IPS DF 6.9 (cell line): Measurements from ENCODE around the gene ADI1.
"Not testable (repeated sequence)": the region's sequence is repeated elsewhere in the genome, so short reads cannot be mapped to it uniquely, and the experiment has no call there.

ENCODE experiments used
- DNase-seq: peaks from one replicate; pipeline ENCODE4 v3.0.0-alpha.2; 2013; ENCODE audit warnings: low read depth, low spot score
- H3K27ac ChIP-seq: one replicate; pipeline ENCODE4 v1.5.1; 2013; ENCODE audit warnings: low read length, control low read depth
- H3K27me3 ChIP-seq: 2 replicates; pipeline ENCODE4 v1.6.1; 2013; ENCODE audit warnings: mild to moderate bottlenecking, low read length; ENCODE audit not compliant: control insufficient read depth, insufficient read depth
- H3K36me3 ChIP-seq: 2 replicates; pipeline ENCODE4 v1.6.1; 2013; ENCODE audit warnings: low read length; ENCODE audit not compliant: control insufficient read depth, insufficient read depth
- H3K4me1 ChIP-seq: 2 replicates; pipeline ENCODE4 v1.6.1; 2013; ENCODE audit warnings: low read length; ENCODE audit not compliant: control insufficient read depth, insufficient read depth
- H3K4me3 ChIP-seq: 2 replicates; pipeline ENCODE4 v1.5.1; 2013; ENCODE audit warnings: mild to moderate bottlenecking, low read length
- H3K9me3 ChIP-seq: 2 replicates; pipeline ENCODE4 v1.6.1; 2013; ENCODE audit warnings: low read length, inconsistent platforms; ENCODE audit not compliant: control insufficient read depth, insufficient read depth
- WGBS: extraction: QIAGEN DNeasy Blood & Tissue Kit; methylation state at CpG from one replicate; pipeline ENCODE4 v1.1.7; 2013; ENCODE audit warnings: mixed read lengths, missing lambda C conversion rate; ENCODE audit not compliant: insufficient read length, insufficient coverage; 5-methylcytosine and 5-hydroxymethylcytosine counted together

The ADI1 gene

DNA sequence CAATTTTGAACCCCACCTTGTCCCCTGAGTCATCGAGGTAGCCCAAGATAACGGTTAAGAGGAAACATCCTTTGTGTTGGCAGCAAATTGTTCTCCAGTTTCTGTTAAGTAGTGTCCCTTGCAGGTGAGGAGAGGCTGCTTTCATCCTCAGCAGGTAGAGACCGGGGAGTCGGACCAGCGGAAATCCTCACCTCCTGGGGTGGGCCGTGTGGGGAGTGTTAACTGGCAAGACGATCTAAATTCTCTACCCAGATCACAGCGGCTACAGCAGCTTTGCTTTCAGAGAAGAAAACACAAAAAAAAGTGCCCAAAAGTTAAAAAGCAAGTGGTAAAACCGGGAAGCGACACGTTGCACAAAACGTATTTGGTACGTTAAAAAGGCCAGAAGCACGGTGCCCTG lies 63.2 kb downstream of the ADI1 start:
- no peak overlapping the region for H3K27ac ChIP-seq
- peaks cover 6% of the 10 kb centered on the region; the same call in 1 of the 2 replicates for H3K36me3 ChIP-seq
- DNase-seq: no peak
- no peaks in the 10 kb centered on the region for H3K27me3 ChIP-seq
- H3K4me1 ChIP-seq: no peaks in the 10 kb centered on the region
- no CpG with 5 or more reads among the region's 14 CpGs for WGBS
- H3K9me3 ChIP-seq: no peaks in the 10 kb centered on the region
- H3K4me3 ChIP-seq: no peak overlapping the region

DNA sequence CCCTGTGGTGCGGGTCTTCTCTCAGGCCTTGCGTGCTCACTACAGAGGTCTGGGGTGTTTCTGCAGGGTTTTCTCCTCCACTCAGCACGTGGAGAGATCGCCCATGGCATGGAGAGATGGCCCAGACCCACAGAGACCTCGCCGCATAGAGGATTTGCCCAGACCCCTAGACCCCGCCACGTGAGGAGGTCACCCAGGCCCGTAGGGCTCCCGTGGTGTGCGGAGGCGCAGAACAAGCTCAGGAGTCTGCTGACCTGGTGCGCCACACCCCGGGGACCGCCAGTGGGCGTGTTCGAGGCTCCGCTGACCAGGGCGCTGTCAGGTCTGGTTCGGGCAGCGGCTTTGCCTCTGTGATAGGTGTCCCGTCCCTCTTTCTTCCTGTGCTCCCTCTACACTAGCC lies 64.5 kb downstream of the ADI1 start:
- Histone ChIP-seq H3K4me3 (no peak overlapping the region), H3K4me1 (no peaks in the 10 kb centered on the region)
- WGBS: no CpG with 5 or more reads among the region's 22 CpGs

DNA sequence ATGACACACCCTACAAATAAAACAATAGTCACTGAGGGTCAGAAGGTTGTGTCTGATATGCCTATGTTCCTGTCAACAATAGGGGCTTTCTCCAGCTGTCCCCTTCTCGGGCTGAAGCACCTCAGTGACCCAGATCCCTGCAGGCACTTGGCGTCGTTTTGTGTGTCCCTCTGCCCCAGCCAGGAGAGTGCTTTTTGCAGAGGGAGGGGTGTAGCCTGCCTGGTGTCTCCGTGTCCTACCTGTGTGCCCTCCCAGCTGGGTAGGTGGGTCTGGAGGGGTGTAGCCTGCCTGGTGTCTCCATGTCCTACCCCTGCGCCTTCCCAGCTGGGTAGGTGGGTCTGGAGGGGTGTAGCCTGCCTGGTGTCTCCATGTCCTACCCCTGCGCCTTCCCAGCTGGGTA lies 65.3 kb downstream of the ADI1 start:
- no CpG with 5 or more reads among the region's 6 CpGs for WGBS
- H3K36me3 ChIP-seq: not testable (repeated sequence)

More for the DNA sequence above, 64.5 kb downstream of the ADI1 start:
- Histone ChIP-seq H3K27ac (no peak overlapping the region), H3K27me3 (no peaks in the 10 kb centered on the region), H3K9me3 (no peaks in the 10 kb centered on the region), H3K36me3 (peaks cover 6% of the 10 kb centered on the region; the same call in 1 of the 2 replicates)
- no peak for DNase-seq

DNA sequence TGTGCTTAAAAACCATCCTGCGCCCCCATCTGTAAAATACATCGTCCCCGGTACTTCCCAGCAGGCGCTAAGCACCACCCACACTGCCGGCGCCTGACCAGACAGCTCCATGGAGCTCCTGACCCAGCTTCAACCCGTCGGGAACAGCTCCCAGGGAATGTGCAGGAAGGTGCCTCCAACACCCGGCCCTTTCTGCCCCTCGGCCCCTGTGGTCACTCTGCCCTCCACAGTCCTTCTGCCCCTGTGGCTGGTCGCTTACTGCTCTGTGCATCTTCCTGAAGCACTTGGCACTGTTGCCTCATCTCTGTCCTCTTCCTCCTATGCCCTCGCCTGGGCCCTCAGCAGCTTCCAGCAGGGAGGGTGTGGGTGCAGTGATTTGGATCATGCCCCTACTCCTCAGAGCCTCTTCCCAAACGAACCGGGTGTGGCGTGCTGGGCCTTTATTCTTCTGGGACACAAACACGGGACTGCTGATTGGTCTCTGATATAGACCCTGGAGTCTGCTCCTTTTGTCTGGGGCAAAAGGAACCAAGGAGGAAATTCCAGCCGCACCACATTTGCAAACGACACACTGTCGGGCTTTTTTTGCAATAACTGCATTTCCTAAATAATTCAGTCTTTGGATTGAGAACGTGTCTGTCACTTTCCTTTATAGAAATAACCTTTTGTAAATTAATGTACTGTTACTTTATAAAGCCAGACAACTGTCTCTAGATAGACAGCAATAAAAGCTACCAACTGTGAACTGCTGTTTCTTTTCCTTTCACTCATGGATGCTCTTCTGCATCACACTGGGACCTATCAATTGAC lies 65.9 kb downstream of the ADI1 start:
- H3K9me3 ChIP-seq: no peaks in the 10 kb centered on the region
- DNase-seq: no peak
- WGBS: no CpG with 5 or more reads among the region's 20 CpGs
- H3K36me3 ChIP-seq: peaks cover 7% of the 10 kb centered on the region
- no peak overlapping the region for H3K27ac ChIP-seq
- no peak overlapping the region for H3K4me3 ChIP-seq
- H3K27me3 ChIP-seq: no peaks in the 10 kb centered on the region
- H3K4me1 ChIP-seq: no peaks in the 10 kb centered on the region

More for the DNA sequence above, 65.3 kb downstream of the ADI1 start:
- not testable (repeated sequence) for DNase-seq, H3K4me3 ChIP-seq, H3K9me3 ChIP-seq, H3K4me1 ChIP-seq, H3K27me3 ChIP-seq, H3K27ac ChIP-seq

DNA sequence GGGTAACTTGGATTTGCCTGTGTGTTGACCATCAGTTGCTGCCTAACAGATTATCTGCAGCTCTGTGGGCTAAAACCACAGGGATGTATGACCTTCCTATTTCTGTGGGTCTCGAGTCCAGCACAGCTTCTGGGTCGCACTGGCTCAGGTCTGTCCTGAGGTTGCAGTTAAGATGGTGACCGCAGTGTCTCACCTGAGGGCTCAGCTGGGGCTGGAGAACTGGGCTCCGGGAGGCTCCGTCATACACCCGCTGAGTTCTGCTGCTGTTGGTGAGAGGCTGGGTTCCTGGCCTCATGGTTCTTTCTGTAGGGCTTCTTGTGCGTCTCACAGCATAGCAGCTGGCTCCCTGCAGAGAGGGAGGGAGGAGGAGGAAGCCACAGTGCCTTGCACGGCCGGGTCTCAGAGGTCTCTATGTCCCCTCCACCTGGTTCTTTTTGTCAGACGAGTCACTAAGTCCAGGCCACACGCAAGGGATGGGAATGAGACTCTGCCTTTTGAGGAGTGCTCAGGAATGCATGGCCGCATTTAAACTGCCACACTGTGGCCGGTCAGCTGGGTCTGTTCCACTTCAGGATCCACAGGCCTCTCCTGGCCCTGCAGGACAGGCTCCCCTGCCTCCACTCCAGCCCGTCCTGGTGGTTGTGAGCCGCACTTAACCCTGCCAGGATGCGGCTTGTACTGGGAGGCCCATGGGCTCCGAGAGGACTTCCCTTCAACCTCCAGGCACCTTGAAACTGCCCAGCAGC lies 67.2 kb downstream of the ADI1 start:
- DNase-seq: no peak
- H3K36me3 ChIP-seq: peaks cover 6% of the 10 kb centered on the region; the same call in 1 of the 2 replicates
- WGBS: no CpG with 5 or more reads among the region's 17 CpGs
- H3K27me3 ChIP-seq: no peaks in the 10 kb centered on the region
- no peaks in the 10 kb centered on the region for H3K9me3 ChIP-seq
- H3K27ac ChIP-seq: no peak overlapping the region
- no peak overlapping the region for H3K4me3 ChIP-seq
- no peaks in the 10 kb centered on the region; the same call in 1 of the 2 replicates for H3K4me1 ChIP-seq

- Histone ChIP-seq H3K36me3 (peaks cover 9% of the 10 kb centered on the region; the same call in 1 of the 2 replicates), H3K4me3 (no peak overlapping the region), H3K27me3 (no peaks in the 10 kb centered on the region), H3K9me3 (no peaks in the 10 kb centered on the region), H3K27ac (no peak overlapping the region), H3K4me1 (no peaks in the 10 kb centered on the region; the same call in 1 of the 2 replicates)
- WGBS: no CpG with 5 or more reads among the region's 4 CpGs
- no peak for DNase-seq
Observed at GRCh38 chr2:3451169-3451568, 68.2 kb downstream of the ADI1 start.

DNA sequence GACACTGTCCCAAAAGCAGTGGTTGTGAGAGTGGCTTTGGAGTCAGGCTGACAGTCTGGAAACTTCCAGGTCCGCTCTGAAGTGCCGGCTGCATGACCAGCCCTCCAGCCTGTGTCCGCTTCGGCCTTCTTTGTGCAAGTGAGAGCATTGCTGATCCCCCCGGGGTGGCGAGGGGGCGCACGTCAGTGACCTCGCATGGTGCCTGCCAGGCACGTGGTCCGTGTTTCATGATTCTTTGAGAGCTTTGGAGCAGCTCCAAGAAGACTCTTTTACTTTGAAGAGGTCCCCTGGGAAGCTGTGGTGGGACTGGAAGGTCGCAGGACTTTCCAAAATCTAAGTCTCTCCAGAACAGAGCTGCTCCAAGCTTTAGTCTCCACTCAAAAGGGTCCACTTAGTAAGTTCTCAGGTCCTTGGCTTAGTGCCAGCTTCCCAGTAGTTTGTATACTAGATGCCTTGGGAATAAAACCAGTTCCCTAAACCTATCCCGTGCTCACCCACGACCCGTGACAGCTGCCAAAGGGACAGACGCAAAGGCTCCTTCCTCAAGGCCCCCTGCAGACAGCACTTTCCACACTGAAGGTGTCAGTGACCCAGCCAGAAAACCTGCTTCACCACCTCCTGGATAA lies 68.8 kb downstream of the ADI1 start:
- Histone ChIP-seq H3K36me3 (peaks cover 9% of the 10 kb centered on the region; the same call in 1 of the 2 replicates), H3K9me3 (no peaks in the 10 kb centered on the region), H3K27me3 (no peaks in the 10 kb centered on the region), H3K4me3 (no peak overlapping the region), H3K27ac (no peak overlapping the region), H3K4me1 (no peaks in the 10 kb centered on the region; the same call in 1 of the 2 replicates)
- DNase-seq: no peak
- WGBS: no CpG with 5 or more reads among the region's 16 CpGs

DNA sequence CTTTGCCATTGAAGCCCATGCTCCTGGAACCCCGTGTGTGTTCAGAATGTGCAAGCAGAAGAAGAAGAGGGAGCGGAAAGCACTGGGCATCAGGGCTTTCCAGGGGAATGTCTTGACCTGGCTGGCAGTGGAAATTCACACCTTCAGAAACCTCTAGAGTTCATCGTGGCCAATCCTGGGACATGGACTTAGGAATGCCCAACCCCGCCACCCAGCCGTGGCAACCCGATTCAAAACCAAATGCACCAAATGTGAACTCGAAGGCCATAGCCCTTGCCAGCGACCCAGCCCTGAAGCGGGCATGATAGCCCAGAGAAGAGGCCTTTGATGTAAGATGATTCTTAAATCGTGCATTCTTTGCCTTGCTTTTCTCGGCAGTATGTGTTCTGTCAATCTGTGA lies 69.4 kb downstream of the ADI1 start:
- no peak for DNase-seq

GRCh38 chr2:3449086-3449485 lies 70.2 kb downstream of the ADI1 start:
- no CpG with 5 or more reads among the region's 13 CpGs for WGBS
- H3K36me3 ChIP-seq: peaks cover 11% of the 10 kb centered on the region
- H3K4me3 ChIP-seq: no peak overlapping the region

More for the DNA sequence above, 69.4 kb downstream of the ADI1 start:
- Histone ChIP-seq H3K36me3 (peaks cover 9% of the 10 kb centered on the region; the same call in 1 of the 2 replicates), H3K27me3 (no peaks in the 10 kb centered on the region), H3K27ac (no peak overlapping the region), H3K4me3 (no peak overlapping the region), H3K9me3 (no peaks in the 10 kb centered on the region), H3K4me1 (no peaks in the 10 kb centered on the region; the same call in 1 of the 2 replicates)
- WGBS: no CpG with 5 or more reads among the region's 11 CpGs

DNA sequence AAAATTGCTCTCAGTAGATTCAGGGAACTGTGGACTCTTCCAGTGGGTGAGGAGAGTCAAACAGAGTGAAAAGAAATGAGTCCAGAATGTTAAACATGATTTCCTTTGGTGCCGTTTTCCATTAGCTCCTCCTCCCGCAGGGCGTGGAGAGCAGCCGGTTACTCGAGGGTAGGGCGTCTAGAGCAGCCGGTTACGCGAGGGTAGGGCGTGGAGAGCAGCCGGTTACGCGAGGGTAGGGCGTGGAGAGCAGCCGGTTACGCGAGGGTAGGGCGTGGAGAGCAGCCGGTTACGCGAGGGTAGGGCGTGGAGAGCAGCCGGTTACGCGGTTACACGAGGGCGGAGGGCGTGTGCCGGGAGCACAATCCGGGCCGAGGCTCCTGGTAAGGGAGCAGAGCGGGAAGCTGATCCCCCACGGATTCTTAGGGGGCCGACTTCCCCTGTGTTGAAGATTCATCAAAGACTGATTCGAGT lies 70.9 kb downstream of the ADI1 start:
- no CpG with 5 or more reads among the region's 35 CpGs for WGBS
- not testable (repeated sequence) for DNase-seq, H3K4me3 ChIP-seq, H3K27me3 ChIP-seq, H3K27ac ChIP-seq, H3K4me1 ChIP-seq, H3K9me3 ChIP-seq
- peaks cover 14% of the 10 kb centered on the region for H3K36me3 ChIP-seq

More at GRCh38 chr2:3449086-3449485, 70.2 kb downstream of the ADI1 start:
- no peak overlapping the region for H3K27ac ChIP-seq
- no peak for DNase-seq
- H3K4me1 ChIP-seq: no peaks in the 10 kb centered on the region; the same call in 1 of the 2 replicates
- no peaks in the 10 kb centered on the region for H3K27me3 ChIP-seq
- no peaks in the 10 kb centered on the region for H3K9me3 ChIP-seq
